Fibroblast of lung (primary cell): Measurements from ENCODE around the gene APBA2.

ENCODE experiments used
- EZH2 ChIP-seq: IDR thresholded peaks from 2 replicates; pipeline ENCODE4 v1.5.1; 2012; ENCODE audit warnings: low read length, control low read depth, mild to moderate bottlenecking; ENCODE audit errors: missing control alignments
- TF ChIP-seq, protein P1 (sequence below), 2 donors: IDR thresholded peaks in 1 of 2; conservative IDR thresholded peaks in 1 of 2; 1 replicate in 1 of 2; 2 replicates in 1 of 2; pipeline ENCODE4 v1.5.1; 2011 to 2012; ENCODE audit warnings: low read length in 2 of 2, control low read depth in 1 of 2, inconsistent platforms in 1 of 2, low read depth in 1 of 2, mild to moderate bottlenecking in 1 of 2

GRCh38 chr15:28959326-28959725, 73.6 kb downstream of the APBA2 start:
- TF ChIP-seq, protein P1, sequence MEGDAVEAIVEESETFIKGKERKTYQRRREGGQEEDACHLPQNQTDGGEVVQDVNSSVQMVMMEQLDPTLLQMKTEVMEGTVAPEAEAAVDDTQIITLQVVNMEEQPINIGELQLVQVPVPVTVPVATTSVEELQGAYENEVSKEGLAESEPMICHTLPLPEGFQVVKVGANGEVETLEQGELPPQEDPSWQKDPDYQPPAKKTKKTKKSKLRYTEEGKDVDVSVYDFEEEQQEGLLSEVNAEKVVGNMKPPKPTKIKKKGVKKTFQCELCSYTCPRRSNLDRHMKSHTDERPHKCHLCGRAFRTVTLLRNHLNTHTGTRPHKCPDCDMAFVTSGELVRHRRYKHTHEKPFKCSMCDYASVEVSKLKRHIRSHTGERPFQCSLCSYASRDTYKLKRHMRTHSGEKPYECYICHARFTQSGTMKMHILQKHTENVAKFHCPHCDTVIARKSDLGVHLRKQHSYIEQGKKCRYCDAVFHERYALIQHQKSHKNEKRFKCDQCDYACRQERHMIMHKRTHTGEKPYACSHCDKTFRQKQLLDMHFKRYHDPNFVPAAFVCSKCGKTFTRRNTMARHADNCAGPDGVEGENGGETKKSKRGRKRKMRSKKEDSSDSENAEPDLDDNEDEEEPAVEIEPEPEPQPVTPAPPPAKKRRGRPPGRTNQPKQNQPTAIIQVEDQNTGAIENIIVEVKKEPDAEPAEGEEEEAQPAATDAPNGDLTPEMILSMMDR (conservative IDR thresholded peaks at IDR 0.05 in 1 of 2, IDR thresholded peaks at IDR 0.05 in 1 of 2; ENCODE audit: low read depth in 1 of 2, low read length in 2 of 2) = no peak
- no peak for TF ChIP-seq EZH2
